ENCODE results near the gene ZNF501.

DNA sequence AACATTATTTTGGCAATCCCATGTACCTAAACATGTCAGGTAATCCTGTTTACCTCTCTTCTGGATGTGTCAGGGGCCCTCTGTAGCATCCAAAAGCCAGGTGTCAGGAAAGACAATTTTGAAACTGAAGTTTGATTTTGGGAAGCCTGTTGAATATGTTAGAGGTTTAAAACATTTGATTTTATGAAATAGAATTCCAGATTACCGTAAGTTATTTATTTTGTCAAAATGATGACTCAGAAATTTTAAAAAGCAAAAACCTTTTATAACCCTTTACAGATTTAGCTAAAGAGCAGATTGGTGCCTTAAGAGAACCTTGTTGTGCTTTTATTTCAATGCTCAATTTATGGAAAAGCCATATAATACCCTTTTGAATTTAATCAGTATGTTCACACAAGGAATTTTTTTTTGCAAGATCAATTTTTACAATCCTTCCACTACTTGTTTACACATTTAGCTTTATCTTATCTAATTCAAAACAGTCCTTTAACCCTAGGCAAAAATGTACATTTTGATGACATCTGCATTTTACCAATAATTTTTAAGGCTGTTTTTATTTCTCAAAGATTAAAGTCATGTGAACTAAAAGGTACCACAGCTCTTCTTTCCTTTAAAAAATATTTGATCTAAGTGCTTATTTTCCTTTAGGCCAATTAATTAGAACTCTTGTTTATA, 42.1 kb downstream of the ZNF501 start:
- TF ChIP-seq, protein P1, sequence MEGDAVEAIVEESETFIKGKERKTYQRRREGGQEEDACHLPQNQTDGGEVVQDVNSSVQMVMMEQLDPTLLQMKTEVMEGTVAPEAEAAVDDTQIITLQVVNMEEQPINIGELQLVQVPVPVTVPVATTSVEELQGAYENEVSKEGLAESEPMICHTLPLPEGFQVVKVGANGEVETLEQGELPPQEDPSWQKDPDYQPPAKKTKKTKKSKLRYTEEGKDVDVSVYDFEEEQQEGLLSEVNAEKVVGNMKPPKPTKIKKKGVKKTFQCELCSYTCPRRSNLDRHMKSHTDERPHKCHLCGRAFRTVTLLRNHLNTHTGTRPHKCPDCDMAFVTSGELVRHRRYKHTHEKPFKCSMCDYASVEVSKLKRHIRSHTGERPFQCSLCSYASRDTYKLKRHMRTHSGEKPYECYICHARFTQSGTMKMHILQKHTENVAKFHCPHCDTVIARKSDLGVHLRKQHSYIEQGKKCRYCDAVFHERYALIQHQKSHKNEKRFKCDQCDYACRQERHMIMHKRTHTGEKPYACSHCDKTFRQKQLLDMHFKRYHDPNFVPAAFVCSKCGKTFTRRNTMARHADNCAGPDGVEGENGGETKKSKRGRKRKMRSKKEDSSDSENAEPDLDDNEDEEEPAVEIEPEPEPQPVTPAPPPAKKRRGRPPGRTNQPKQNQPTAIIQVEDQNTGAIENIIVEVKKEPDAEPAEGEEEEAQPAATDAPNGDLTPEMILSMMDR (IDR thresholded peaks at IDR 0.05), result no peak
- TF ChIP-seq EP300 (IDR thresholded peaks at IDR 0.05) (no peak), POLR2A (IDR thresholded peaks at IDR 0.05) (no peak), POLR2AphosphoS5 (IDR thresholded peaks at IDR 0.05) (no peak)
